Ovary (tissue), 3 donors: ENCODE measurements around the gene TEKT3.

ENCODE experiments used
- CTCF ChIP-seq, 3 donors: fragments of 450-650 bp in 2 of 3; fragments of 200-600 bp in 1 of 3; IDR thresholded peaks; one replicate each; pipeline versions ENCODE4 v1.5.1 to v1.8.0; 2016 to 2022; ENCODE audit warnings: antibody characterized with exemption in 3 of 3, mild to moderate bottlenecking in 1 of 3
- EP300 ChIP-seq: sonication (generic); formaldehyde crosslinking; IDR thresholded peaks from one replicate; pipeline ENCODE4 v1.6.1; 2017; ENCODE audit warnings: antibody characterized with exemption
- POLR2A ChIP-seq: fragments of 450-650 bp; IDR thresholded peaks from one replicate; pipeline ENCODE4 v1.6.1; 2017; ENCODE audit warnings: antibody characterized with exemption, mild to moderate bottlenecking, moderate library complexity
- donor health status: DM: no; HTN: no; CAD: no.

GRCh38 chr17:15291674-15292361 is 49.6 kb downstream of the TEKT3 start:
- TF ChIP-seq CTCF (IDR thresholded peaks at IDR 0.05): no peak
- TF ChIP-seq EP300: no peak
- no peak for TF ChIP-seq POLR2A
